Keratinocyte (primary cell): ENCODE results near the gene FAM20B. TPM values are rescaled to one million over a fixed set of nuclear protein-coding genes. Genes with fewer than 3 reads are reported as not detected.

Experiments
- DNase-seq: peaks from one replicate; pipeline ENCODE4 v3.0.0-alpha.2; 2011; ENCODE audit warnings: low read depth, missing footprints, low spot score
- FAIRE-seq: peaks from 2 replicates; lab custom pipeline; 2011; peaks lifted over from hg19 to GRCh38; lab: Jason Lieb, UNC
- H2AFZ ChIP-seq: 2 replicates; pipeline ENCODE4 v1.6.0; 2012; ENCODE audit warnings: low read length, control low read depth, inconsistent platforms; ENCODE audit not compliant: control insufficient read depth
- H3K27ac ChIP-seq: 2 replicates; pipeline ENCODE4 v1.5.1; 2011; ENCODE audit warnings: low read length; ENCODE audit not compliant: control insufficient read depth, insufficient read depth
- H3K27me3 ChIP-seq: 3 replicates; pipeline ENCODE4 v1.6.0; 2011; ENCODE audit warnings: low read length; ENCODE audit not compliant: control insufficient read depth, insufficient read depth; ENCODE audit errors: extremely low read depth
- H3K36me3 ChIP-seq, 2 experiments: 2 replicates in 1 of 2; 3 replicates in 1 of 2; pipeline ENCODE4 v1.5.1; 2011; ENCODE audit warnings: low read length in 2 of 2, mild to moderate bottlenecking in 1 of 2; ENCODE audit not compliant: control insufficient read depth in 2 of 2, insufficient read depth in 2 of 2; ENCODE audit errors: extremely low read depth in 1 of 2
- H3K4me1 ChIP-seq: 3 replicates; pipeline ENCODE4 v1.5.1; 2011; ENCODE audit warnings: low read length; ENCODE audit not compliant: control insufficient read depth, insufficient read depth; ENCODE audit errors: extremely low read depth
- H3K4me2 ChIP-seq: 3 replicates; pipeline ENCODE4 v1.6.0; 2011; ENCODE audit warnings: low read depth, low read length; ENCODE audit not compliant: control insufficient read depth, insufficient read depth; ENCODE audit errors: extremely low read depth
- H3K4me3 ChIP-seq, 3 experiments: fragments of 200-600 bp in 1 of 3; sonication (generic) in 1 of 3; 2 replicates in 2 of 3; 3 replicates in 1 of 3; pipeline ENCODE4 v1.5.1; 2011 to 2016; ENCODE audit warnings: low read length in 3 of 3, mild to moderate bottlenecking in 3 of 3, control low read depth in 2 of 3, inconsistent platforms in 1 of 3, low read depth in 1 of 3, mixed read lengths in 1 of 3, mixed run types in 1 of 3, moderate library complexity in 1 of 3; ENCODE audit not compliant: control insufficient read depth in 2 of 3, insufficient read depth in 2 of 3; ENCODE audit errors: extremely low read depth in 1 of 3
- H3K79me2 ChIP-seq: 2 replicates; pipeline ENCODE4 v1.6.0; 2012; ENCODE audit warnings: low read length; ENCODE audit not compliant: control insufficient read depth, insufficient read depth
- H3K9ac ChIP-seq: 3 replicates; pipeline ENCODE4 v1.6.0; 2011; ENCODE audit warnings: low read length; ENCODE audit not compliant: control insufficient read depth, insufficient read depth; ENCODE audit errors: extremely low read depth
- H3K9me1 ChIP-seq: 3 replicates; pipeline ENCODE4 v1.6.0; 2011; ENCODE audit warnings: low read length; ENCODE audit not compliant: control insufficient read depth, insufficient read depth; ENCODE audit errors: extremely low read depth
- H3K9me3 ChIP-seq: 2 replicates; pipeline ENCODE4 v1.5.1; 2012; ENCODE audit warnings: low read depth, low read length; ENCODE audit not compliant: control insufficient read depth
- H4K20me1 ChIP-seq: 3 replicates; pipeline ENCODE4 v1.6.0; 2011; ENCODE audit warnings: low read length; ENCODE audit not compliant: control insufficient read depth, insufficient read depth; ENCODE audit errors: extremely low read depth
- EZH2 ChIP-seq: IDR thresholded peaks from one replicate; pipeline ENCODE4 v1.6.1; 2012; ENCODE audit warnings: inconsistent platforms, mild to moderate bottlenecking, low read length, moderate library complexity
- dilution Hi-C: fragments of 300-500 bp; cut with MboI; formaldehyde crosslinking; loops from one replicate; pipeline ENCODE4 v1.7.0; 2020; ENCODE audit warnings: low sequenced_read_pairs; ENCODE audit not compliant: extremely low pct_ligation_motif_present
- polyA plus RNA-seq, 5 experiments: library from polyadenylated mRNA; depleted of rRNA in 3 of 5; stranded (reverse) in 3 of 5; stranded (forward) in 1 of 5; unstranded in 1 of 5; fragments of >200 nt; gene quantifications; 1 replicate in 1 of 5; 2 replicates in 3 of 5; 3 replicates in 1 of 5; pipeline versions ENCODE4 v1.2.1 to v1.2.3, GENCODE V29; 2011 to 2012; ENCODE audit warnings: missing spikeins in 2 of 5, low read depth in 1 of 5, low replicate concordance in 1 of 5
- TF ChIP-seq, protein P1 (sequence below), 3 experiments: IDR thresholded peaks in 1 of 3; conservative IDR thresholded peaks in 1 of 3; optimal IDR thresholded peaks in 1 of 3; 2 replicates in 2 of 3; 3 replicates in 1 of 3; pipeline versions ENCODE3 to v1.5.1; 2011; ENCODE audit warnings: low read length in 3 of 3, mild to moderate bottlenecking in 3 of 3, moderate library complexity in 2 of 3, control low read depth in 1 of 3, inconsistent platforms in 1 of 3; ENCODE audit not compliant: insufficient read depth in 2 of 3; ENCODE audit errors: extremely low read depth in 1 of 3

Gene FAM20B
- polyA plus RNA-seq, 1 donor (not counting 4 experiments of a cell fraction or from before 2014, with no cell fraction given), result 20.1 TPM

DNA sequence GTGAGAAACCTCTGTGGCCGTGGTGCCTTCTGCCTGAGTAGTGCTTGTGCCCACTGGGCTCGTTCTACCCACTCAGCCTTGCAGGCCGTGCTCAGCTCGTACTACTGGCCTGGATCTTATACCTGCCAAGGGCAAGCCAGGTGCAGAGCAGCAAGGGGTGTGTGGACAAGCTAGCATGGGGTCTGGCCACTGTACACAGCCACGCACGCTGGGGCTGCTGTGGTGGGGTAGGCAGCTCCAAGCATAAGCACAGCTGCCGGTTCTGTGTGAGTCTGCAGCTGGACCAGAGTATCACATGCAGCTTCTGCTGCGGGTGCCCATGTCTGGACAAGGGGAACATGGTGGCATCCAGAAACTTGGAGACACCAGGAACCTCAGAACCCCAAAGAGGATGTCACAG is 16.4 kb downstream of the FAM20B start:
- no peaks in the 10 kb centered on the region for H3K9me3 ChIP-seq
- no peak overlapping the region for H2AFZ ChIP-seq
- no peaks in the 10 kb centered on the region for H3K27me3 ChIP-seq
- no peak for DNase-seq
- TF ChIP-seq, protein P1, sequence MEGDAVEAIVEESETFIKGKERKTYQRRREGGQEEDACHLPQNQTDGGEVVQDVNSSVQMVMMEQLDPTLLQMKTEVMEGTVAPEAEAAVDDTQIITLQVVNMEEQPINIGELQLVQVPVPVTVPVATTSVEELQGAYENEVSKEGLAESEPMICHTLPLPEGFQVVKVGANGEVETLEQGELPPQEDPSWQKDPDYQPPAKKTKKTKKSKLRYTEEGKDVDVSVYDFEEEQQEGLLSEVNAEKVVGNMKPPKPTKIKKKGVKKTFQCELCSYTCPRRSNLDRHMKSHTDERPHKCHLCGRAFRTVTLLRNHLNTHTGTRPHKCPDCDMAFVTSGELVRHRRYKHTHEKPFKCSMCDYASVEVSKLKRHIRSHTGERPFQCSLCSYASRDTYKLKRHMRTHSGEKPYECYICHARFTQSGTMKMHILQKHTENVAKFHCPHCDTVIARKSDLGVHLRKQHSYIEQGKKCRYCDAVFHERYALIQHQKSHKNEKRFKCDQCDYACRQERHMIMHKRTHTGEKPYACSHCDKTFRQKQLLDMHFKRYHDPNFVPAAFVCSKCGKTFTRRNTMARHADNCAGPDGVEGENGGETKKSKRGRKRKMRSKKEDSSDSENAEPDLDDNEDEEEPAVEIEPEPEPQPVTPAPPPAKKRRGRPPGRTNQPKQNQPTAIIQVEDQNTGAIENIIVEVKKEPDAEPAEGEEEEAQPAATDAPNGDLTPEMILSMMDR (optimal IDR thresholded peaks at IDR 0.05 in 1 of 3, IDR thresholded peaks at IDR 0.05 in 1 of 3, conservative IDR thresholded peaks at IDR 0.05 in 1 of 3; ENCODE audit: extremely low read depth in 1 of 3, insufficient read depth in 2 of 3, low read length in 3 of 3), result no peak
- TF ChIP-seq EZH2, result no peak
- H3K9ac ChIP-seq, result no peak overlapping the region
- FAIRE-seq, result no peak
- no peak overlapping the region for H3K4me3 ChIP-seq
- no peak overlapping the region for H3K4me2 ChIP-seq
- peaks cover 24% of the 10 kb centered on the region for H3K4me1 ChIP-seq
- no peaks in the 10 kb centered on the region for H3K9me1 ChIP-seq
- H4K20me1 ChIP-seq, result no peaks in the 10 kb centered on the region
- dilution Hi-C loops, result no loop called here
- no peaks in the 10 kb centered on the region for H3K36me3 ChIP-seq
- H3K27ac ChIP-seq, result no peak overlapping the region
- peaks cover 31% of the 10 kb centered on the region for H3K79me2 ChIP-seq

DNA sequence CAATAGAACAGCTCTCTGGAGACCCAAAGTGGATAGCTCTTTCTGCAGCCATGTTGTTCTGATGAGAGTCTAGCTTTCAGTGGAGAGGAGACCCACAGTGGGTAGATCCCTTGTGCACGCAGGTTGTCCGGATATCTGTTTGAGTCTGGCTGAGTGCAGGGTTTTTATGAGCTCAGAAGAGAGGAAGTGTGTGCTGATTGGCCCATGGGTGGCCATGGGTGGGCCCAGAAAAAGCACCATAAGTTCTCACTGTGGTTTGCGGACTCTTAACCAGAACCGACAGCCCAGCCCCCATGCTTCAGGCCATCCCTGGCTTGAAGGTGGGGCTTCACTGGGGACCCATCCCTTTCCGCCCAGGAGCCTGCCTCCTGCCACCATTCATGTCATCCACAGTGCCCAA is 17.0 kb downstream of the FAM20B start:
- dilution Hi-C loops, result no loop called here
- DNase-seq (no peak), FAIRE-seq (no peak)
- Histone ChIP-seq H3K4me3 (no peak overlapping the region), H3K9me1 (no peaks in the 10 kb centered on the region), H3K36me3 (no peaks in the 10 kb centered on the region), H3K9ac (no peak overlapping the region), H3K79me2 (peaks cover 29% of the 10 kb centered on the region), H3K27ac (no peak overlapping the region), H4K20me1 (no peaks in the 10 kb centered on the region), H3K4me2 (no peak overlapping the region), H3K27me3 (no peaks in the 10 kb centered on the region), H2AFZ (no peak overlapping the region), H3K9me3 (no peaks in the 10 kb centered on the region), H3K4me1 (peaks cover 18% of the 10 kb centered on the region)
- TF ChIP-seq, protein P1 (optimal IDR thresholded peaks at IDR 0.05 in 1 of 3, IDR thresholded peaks at IDR 0.05 in 1 of 3, conservative IDR thresholded peaks at IDR 0.05 in 1 of 3; ENCODE audit: extremely low read depth in 1 of 3, insufficient read depth in 2 of 3, low read length in 3 of 3), result no peak
